SK-MEL-5 (cell line): ENCODE results near the gene RHOG. TPM values are rescaled to one million over a fixed set of nuclear protein-coding genes. Genes with fewer than 3 reads are reported as not detected.
"Not testable (repeated sequence)": the region's sequence is repeated elsewhere in the genome, so short reads cannot be mapped to it uniquely, and the experiment has no call there.

ENCODE experiments used
- DNase-seq: peaks from one replicate; pipeline ENCODE4 v3.0.0-alpha.2; 2016; ENCODE audit warnings: low read depth, low spot score
- in situ Hi-C: cut with HindIII; loops from 2 replicates; pipeline ENCODE4 v1.10.0; 2016; ENCODE audit warnings: low sequenced_read_pairs, high pct_unique_total_duplicates, low pct_unique_long_range_greater_than_20kb
- total RNA-seq: library from RNA; depleted of rRNA; stranded (reverse); fragments of >200 nt; shearing (Covaris generic); gene quantifications from 2 replicates; pipeline ENCODE4 v1.2.3, GENCODE V29; 2014

The RHOG gene
- total RNA-seq, 1 experiment from 2014 or later: 12.0 TPM

DNA sequence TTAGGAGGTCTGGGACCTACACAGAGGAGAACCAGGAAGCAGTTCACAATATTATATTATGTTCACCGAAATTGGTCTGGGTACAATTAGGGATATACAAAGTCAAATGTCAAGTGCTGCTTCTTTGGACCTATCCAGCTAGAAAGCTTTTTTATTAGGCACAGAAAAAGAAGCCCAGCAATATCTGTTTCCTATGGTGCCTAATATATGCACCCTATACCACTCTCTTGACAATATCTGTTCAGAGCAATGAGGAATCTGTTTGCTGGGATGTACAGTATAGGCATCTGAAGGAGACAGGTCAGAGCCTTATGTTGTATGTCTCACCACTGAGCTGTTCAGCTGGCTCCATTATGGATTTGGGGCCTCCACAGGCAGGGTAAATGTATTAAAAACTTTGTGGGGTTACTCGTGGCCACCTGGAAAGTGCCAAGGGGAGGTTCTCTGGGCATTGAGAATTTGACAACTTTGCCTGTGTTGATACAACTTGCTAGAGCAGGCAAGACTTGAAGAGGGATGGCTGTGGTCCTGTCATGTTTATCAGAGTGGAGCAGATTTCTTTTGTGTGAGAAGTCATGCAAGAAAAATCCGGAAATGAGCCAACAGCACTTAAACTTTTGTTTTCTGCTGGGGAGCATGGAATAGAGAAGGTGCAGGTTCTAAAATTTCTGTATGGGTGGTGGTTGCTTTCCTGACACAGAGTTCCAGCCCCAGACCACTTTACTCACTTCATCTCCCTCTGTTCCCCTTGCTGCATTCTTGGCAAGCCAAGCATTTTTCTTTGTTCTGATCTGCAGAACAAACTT lies 24.8 kb upstream of the RHOG start:
- no peak for DNase-seq
- in situ Hi-C loops: loop anchor here (25.0 kb wide), 1 partner anchor 197 kb away; no protein-coding TSS in a partner anchor

GRCh38 chr11:3861683-3862082 lies 20.9 kb upstream of the RHOG start:
- in situ Hi-C loops: loop anchor here (25.0 kb wide), 1 partner anchor 201 kb away; no protein-coding TSS in a partner anchor
- no peak for DNase-seq

- in situ Hi-C loops: loop anchor here (25.0 kb wide), 1 partner anchor 201 kb away; no protein-coding TSS in a partner anchor
- DNase-seq: not testable (repeated sequence)
Measured at GRCh38 chr11:3860898-3861393, 20.2 kb upstream of the RHOG start.

- no peak for DNase-seq
- in situ Hi-C loops: loop anchor here (25.0 kb wide), 1 partner anchor 202 kb away; no protein-coding TSS in a partner anchor
Measured at GRCh38 chr11:3860375-3860774, 19.6 kb upstream of the RHOG start.

DNA sequence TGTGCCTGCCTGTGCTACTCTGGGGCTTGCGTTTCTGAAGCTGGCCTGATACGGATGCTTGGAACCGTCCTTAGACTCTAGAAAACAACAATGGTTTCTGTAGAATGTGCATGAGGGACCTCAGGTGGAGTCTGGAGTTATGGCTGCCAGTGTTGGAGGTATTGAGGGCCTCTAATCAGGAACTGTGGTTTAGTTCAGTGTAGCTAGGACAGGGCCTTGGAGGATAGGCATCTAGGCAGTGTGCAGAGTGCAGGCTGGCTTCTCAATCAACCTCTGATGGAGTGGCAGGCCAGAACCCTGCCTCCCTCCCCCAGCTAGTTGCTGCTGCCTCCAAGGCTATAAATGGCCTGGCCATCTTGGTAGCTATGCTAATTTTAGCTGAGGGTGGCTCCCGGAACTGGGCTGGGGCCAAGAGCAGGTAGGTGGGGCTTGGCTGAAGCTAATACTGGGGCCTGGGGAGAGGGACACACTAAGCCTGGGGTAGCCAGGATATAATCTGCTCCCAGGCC lies 18.7 kb upstream of the RHOG start:
- in situ Hi-C loops: loop anchor here (25.0 kb wide), 1 partner anchor 203 kb away; no protein-coding TSS in a partner anchor

DNA sequence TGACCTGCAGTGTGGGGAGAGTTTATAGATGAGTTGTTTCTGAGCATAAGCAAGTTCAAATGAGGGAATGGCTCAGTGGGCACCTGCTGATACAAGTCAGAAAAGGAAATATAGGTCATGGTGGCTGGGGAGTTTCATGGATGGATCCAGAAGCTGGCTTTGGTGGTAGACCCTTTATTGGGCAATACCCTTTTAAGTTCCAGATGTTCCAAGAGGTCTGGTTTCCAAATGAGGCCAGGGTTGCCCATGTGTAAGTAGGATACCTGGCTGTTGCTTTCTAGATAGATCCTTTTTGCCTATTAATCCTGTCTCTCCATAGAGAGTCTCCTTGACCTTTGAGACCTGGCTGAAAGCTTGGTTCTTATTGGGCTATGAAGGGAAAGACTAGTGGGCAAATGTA lies 16.9 kb upstream of the RHOG start:
- DNase-seq: no peak
- in situ Hi-C loops: loop anchor here (25.0 kb wide), 1 partner anchor 205 kb away; no protein-coding TSS in a partner anchor

More for the DNA sequence above, 18.7 kb upstream of the RHOG start:
- no peak for DNase-seq

GRCh38 chr11:3856856-3857553 lies 16.2 kb upstream of the RHOG start:
- in situ Hi-C loops: loop anchor here (25.0 kb wide), 1 partner anchor 205 kb away; no protein-coding TSS in a partner anchor

DNA sequence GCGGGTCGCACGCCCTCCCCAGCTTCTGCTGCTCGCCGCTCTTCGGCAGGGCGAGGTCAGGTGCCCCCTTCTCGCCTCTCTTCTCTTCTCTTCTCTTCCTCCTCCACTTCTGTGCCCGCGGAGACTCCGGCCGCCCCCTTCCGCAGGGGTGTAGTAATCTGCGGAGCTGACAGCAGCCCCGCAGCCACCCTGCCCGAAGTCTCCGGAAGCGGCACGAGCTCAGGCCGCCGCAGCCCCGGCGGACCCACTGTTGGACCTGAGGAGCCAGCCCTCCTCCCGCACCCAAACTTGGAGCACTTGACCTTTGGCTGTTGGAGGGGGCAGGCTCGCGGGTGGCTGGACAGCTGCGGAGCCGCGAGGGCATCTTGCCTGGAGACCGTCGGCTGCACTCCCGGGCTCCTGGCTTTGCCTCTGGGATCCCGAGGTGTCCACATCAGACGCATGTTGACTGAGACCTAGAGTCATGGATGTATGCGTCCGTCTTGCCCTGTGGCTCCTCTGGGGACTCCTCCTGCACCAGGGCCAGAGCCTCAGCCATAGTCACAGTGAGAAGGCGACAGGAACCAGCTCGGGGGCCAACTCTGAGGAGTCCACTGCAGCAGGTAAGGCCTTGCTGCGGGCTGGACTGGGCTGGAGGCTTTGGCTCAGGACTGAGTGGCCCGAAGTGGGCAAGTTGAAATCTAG lies 15.2 kb upstream of the RHOG start:
- peak; percentile 28 for DNase-seq
- in situ Hi-C loops: loop anchor here (25.0 kb wide), 1 partner anchor 206 kb away; no protein-coding TSS in a partner anchor

More at GRCh38 chr11:3856856-3857553, 16.2 kb upstream of the RHOG start:
- DNase-seq: no peak

- DNase-seq: peak; percentile 93
- in situ Hi-C loops: loop anchor here (25.0 kb wide), 1 partner anchor 207 kb away; no protein-coding TSS in a partner anchor
Measured at GRCh38 chr11:3854977-3855807, 14.4 kb upstream of the RHOG start, which contains the start of gene STIM1. Gene STIM1 (plus strand): TSS chr11:3855664. CDS start chr11:3856271, 607 bp downstream.

GRCh38 chr11:3854660-3854976 lies 13.9 kb upstream of the RHOG start:
- in situ Hi-C loops: loop anchor here (25.0 kb wide), 1 partner anchor 208 kb away; no protein-coding TSS in a partner anchor
- DNase-seq: no peak

DNA sequence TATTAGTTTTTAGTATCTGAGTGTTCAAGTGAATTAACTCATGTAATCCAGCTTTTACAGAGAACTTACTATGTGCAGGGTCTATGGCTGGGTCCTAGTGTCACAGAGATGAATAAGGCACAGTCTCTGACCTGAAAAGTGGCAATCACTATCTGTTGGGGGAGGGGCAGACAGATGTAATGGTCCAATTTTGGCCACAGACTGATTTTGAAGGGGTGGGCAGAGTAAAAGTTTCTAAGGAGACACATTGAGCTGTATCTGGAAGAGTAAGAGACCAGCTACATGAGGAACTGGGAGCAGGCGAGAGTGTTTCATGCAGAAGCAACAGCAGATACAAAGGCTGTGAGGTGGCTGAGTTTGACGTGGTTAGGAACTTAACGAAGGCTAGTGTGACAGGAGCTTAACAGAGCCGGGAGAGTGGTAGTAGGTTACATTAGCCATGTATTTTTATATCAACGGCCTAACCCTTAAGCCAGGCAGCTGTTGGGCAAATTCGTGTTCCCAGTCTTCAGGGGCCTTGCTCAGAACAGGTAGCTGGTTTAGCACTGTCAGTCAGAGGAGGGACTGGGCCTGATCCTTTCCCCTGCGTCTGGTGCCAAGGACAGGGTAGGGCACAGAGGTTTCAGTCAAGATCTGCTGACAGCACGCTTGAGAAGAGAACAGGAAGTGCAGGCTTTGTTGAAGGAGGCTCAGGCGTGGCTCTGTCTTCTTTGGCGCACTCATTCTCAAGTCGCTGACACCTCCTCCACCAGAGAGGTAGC lies 13.3 kb upstream of the RHOG start:
- in situ Hi-C loops: loop anchor here (25.0 kb wide), 1 partner anchor 208 kb away; no protein-coding TSS in a partner anchor
- no peak for DNase-seq

- in situ Hi-C loops: loop anchor here (25.0 kb wide), 1 partner anchor 209 kb away; no protein-coding TSS in a partner anchor
- no peak for DNase-seq
Measured at GRCh38 chr11:3853545-3853842, 12.7 kb upstream of the RHOG start.

- peak; percentile 72 for DNase-seq
- in situ Hi-C loops: no loop called here
Measured at GRCh38 chr11:3849297-3849874, 8.6 kb upstream of the RHOG start.

GRCh38 chr11:3845670-3846069 lies 4.9 kb upstream of the RHOG start:
- in situ Hi-C loops: no loop called here
- no peak for DNase-seq

DNA sequence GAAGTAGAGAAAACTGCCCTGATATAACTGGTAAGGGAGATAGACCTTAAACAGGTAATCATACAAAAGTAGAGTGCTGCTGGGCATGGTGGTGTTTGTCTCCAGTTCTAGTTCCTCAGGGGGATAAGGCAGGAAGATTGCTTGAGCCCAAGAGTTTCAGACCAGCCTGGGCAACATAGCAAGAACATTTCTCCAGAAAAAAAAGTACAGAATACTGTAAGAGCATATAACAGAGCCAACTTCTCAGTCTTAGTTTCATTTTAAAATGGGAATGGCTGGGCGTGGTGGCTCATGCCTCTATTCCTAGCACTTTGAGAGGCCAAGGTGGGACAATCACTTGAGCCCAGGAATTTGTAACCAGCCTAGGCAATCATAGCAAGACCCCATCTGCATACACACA lies 4.5 kb upstream of the RHOG start:
- no peak for DNase-seq
- in situ Hi-C loops: no loop called here

DNA sequence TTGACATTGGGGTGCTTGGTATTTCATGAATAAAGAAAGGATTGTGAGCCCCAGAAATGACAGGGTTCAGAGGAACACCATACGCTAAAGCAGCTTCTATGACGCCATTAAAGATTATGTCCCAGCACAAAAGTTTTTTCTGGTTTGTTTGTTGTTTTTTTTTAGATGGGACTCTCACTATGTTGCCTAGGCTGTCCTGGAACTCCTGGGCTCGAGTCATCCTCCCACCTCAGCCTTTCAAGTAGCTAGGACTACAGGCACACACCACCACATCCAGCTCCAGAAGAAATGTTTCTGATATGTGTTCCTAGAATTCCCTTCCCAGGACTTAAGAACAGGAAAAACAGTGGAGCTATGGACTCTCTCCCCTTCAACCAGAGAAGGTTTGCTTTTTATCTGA lies 2.6 kb upstream of the RHOG start:
- DNase-seq: no peak

More for the DNA sequence above, 2.6 kb upstream of the RHOG start:
- in situ Hi-C loops: no loop called here
